ENCODE data around the gene PAPPA.

- TF ChIP-seq CTCF (IDR thresholded peaks at IDR 0.05; ENCODE audit: low read depth, low read length) (no peak), POLR2A (IDR thresholded peaks at IDR 0.05; ENCODE audit: extremely low read depth, insufficient read length) (no peak), MYC (IDR thresholded peaks at IDR 0.05; ENCODE audit: low read depth, low read length) (no peak)
Measured at GRCh38 chr9:116334546-116335150, 181.1 kb downstream of the PAPPA start.
